Astrocyte (in vitro differentiated cells and primary cell): ENCODE results near the gene GAPT. TPM values are rescaled to one million over a fixed set of nuclear protein-coding genes. Genes with fewer than 3 reads are reported as not detected.

Source experiments
- DNase-seq: peaks from one replicate; pipeline ENCODE4 v3.0.0-alpha.2; 2010; ENCODE audit warnings: low read depth
- FAIRE-seq: peaks from 2 replicates; lab custom pipeline; 2011; peaks lifted over from hg19 to GRCh38; lab: Jason Lieb, UNC
- H2AFZ ChIP-seq: 2 replicates; pipeline ENCODE4 v1.6.0; 2012; ENCODE audit warnings: low read depth, low read length, inconsistent platforms
- H3K27ac ChIP-seq: 2 replicates; pipeline ENCODE4 v1.5.1; 2011; ENCODE audit warnings: low read depth, low read length, inconsistent platforms
- H3K27me3 ChIP-seq: 2 replicates; pipeline ENCODE4 v1.6.0; 2011; ENCODE audit warnings: low read length, inconsistent platforms; ENCODE audit not compliant: insufficient read depth
- H3K36me3 ChIP-seq: 2 replicates; pipeline ENCODE4 v1.5.1; 2011; ENCODE audit warnings: low read length, inconsistent platforms; ENCODE audit not compliant: insufficient read depth
- H3K4me1 ChIP-seq: 2 replicates; pipeline ENCODE4 v1.5.1; 2011; ENCODE audit warnings: low read length, inconsistent platforms; ENCODE audit not compliant: insufficient read depth
- H3K4me2 ChIP-seq: 2 replicates; pipeline ENCODE4 v1.6.0; 2012; ENCODE audit warnings: low read length, inconsistent platforms
- H3K4me3 ChIP-seq: 2 replicates; pipeline ENCODE4 v1.5.1; 2011; ENCODE audit warnings: low read depth, mild to moderate bottlenecking, low read length, inconsistent platforms; ENCODE audit not compliant: insufficient read depth
- H3K79me2 ChIP-seq: 2 replicates; pipeline ENCODE4 v1.6.0; 2012; ENCODE audit warnings: mild to moderate bottlenecking, low read length, inconsistent platforms; ENCODE audit not compliant: insufficient read depth
- H3K9ac ChIP-seq: 2 replicates; pipeline ENCODE4 v1.6.0; 2012; ENCODE audit warnings: mild to moderate bottlenecking, low read length, inconsistent platforms
- H3K9me3 ChIP-seq: 2 replicates; pipeline ENCODE4 v1.5.1; 2012; ENCODE audit warnings: low read depth, mild to moderate bottlenecking, low read length, inconsistent platforms; ENCODE audit not compliant: insufficient read depth
- H4K20me1 ChIP-seq: 2 replicates; pipeline ENCODE4 v1.6.0; 2012; ENCODE audit warnings: low read length, inconsistent platforms; ENCODE audit not compliant: insufficient read depth
- H3K27ac Mint-ChIP-seq: one replicate; pipeline ENCODE4 v1.8.0; 2021; ENCODE audit warnings: mild to moderate bottlenecking, mixed read lengths; ENCODE audit not compliant: unreplicated experiment
- H3K27me3 Mint-ChIP-seq: one replicate; pipeline ENCODE4 v1.8.0; 2021; ENCODE audit warnings: low read depth, mixed read lengths; ENCODE audit not compliant: unreplicated experiment
- H3K36me3 Mint-ChIP-seq: one replicate; pipeline ENCODE4 v1.8.0; 2021; ENCODE audit warnings: low read depth, mixed read lengths; ENCODE audit not compliant: unreplicated experiment
- H3K4me1 Mint-ChIP-seq: one replicate; pipeline ENCODE4 v1.8.0; 2021; ENCODE audit warnings: low read depth, mixed read lengths; ENCODE audit not compliant: unreplicated experiment
- H3K4me3 Mint-ChIP-seq: one replicate; pipeline ENCODE4 v1.8.0; 2021; ENCODE audit warnings: mild to moderate bottlenecking, moderate library complexity, mixed read lengths; ENCODE audit not compliant: unreplicated experiment
- H3K9me3 Mint-ChIP-seq: one replicate; pipeline ENCODE4 v1.8.0; 2021; ENCODE audit warnings: mild to moderate bottlenecking, mixed read lengths; ENCODE audit not compliant: unreplicated experiment
- EZH2 ChIP-seq: IDR thresholded peaks from 2 replicates; pipeline ENCODE4 v1.6.1; 2012; ENCODE audit warnings: mild to moderate bottlenecking, low read length, inconsistent platforms; ENCODE audit not compliant: insufficient read depth
- total RNA-seq: library from RNA; stranded (reverse); gene quantifications from 2 replicates; pipeline ENCODE4 v1.2.1, GENCODE V29; 2021
- TF ChIP-seq, protein P1 (sequence below): IDR thresholded peaks from 2 replicates; pipeline ENCODE4 v1.5.1; 2011; ENCODE audit warnings: low read depth, mild to moderate bottlenecking, inconsistent platforms, low read length, moderate library complexity; ENCODE audit not compliant: insufficient read depth

Gene GAPT
- total RNA-seq, 1 donor from 2014 or later: not detected

GRCh38 chr5:58517198-58517597 lies 26.0 kb downstream of the GAPT start:
- Histone ChIP-seq H2AFZ (no peak overlapping the region), H3K4me2 (no peak overlapping the region), H4K20me1 (no peaks in the 10 kb centered on the region), H3K4me1 (no peaks in the 10 kb centered on the region), H3K27ac (no peak overlapping the region), H3K9ac (no peak overlapping the region), H3K36me3 (no peaks in the 10 kb centered on the region), H3K79me2 (no peaks in the 10 kb centered on the region), H3K9me3 (peaks cover 2% of the 10 kb centered on the region), H3K27me3 (no peaks in the 10 kb centered on the region), H3K4me3 (no peak overlapping the region)
- FAIRE-seq (no peak), DNase-seq (no peak)
- Mint-ChIP-seq H3K27me3 (no peaks in the 10 kb centered on the region), H3K4me3 (no peak overlapping the region), H3K36me3 (no peaks in the 10 kb centered on the region), H3K4me1 (no peaks in the 10 kb centered on the region), H3K27ac (no peak overlapping the region), H3K9me3 (peaks cover 13% of the 10 kb centered on the region)
- TF ChIP-seq EZH2: no peak
- TF ChIP-seq, protein P1, sequence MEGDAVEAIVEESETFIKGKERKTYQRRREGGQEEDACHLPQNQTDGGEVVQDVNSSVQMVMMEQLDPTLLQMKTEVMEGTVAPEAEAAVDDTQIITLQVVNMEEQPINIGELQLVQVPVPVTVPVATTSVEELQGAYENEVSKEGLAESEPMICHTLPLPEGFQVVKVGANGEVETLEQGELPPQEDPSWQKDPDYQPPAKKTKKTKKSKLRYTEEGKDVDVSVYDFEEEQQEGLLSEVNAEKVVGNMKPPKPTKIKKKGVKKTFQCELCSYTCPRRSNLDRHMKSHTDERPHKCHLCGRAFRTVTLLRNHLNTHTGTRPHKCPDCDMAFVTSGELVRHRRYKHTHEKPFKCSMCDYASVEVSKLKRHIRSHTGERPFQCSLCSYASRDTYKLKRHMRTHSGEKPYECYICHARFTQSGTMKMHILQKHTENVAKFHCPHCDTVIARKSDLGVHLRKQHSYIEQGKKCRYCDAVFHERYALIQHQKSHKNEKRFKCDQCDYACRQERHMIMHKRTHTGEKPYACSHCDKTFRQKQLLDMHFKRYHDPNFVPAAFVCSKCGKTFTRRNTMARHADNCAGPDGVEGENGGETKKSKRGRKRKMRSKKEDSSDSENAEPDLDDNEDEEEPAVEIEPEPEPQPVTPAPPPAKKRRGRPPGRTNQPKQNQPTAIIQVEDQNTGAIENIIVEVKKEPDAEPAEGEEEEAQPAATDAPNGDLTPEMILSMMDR: no peak

DNA sequence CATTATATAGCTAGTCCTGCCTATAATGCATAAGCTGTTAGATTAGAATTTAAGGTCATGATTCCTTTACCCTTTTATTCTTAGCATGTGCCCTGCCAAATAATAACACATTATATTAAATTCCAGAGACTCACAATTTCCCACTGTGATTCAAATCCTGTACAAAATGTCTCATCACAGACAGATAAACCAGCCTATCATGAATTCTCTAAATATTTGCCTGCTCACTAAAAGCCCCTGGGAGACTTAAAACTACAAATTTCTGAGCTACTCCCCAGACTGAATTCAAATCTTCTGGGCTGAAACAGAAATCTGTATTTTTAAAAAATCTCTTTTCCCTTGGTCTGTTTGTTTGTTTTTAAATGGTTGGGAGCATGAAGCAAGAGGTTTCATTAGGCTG lies 32.7 kb downstream of the GAPT start:
- FAIRE-seq (no peak), DNase-seq (no peak)
- Histone ChIP-seq H3K79me2 (no peaks in the 10 kb centered on the region), H3K4me3 (no peak overlapping the region), H3K27me3 (no peaks in the 10 kb centered on the region), H2AFZ (no peak overlapping the region), H3K9ac (no peak overlapping the region), H3K4me1 (no peaks in the 10 kb centered on the region), H3K27ac (no peak overlapping the region), H3K4me2 (no peak overlapping the region), H3K9me3 (no peaks in the 10 kb centered on the region), H3K36me3 (no peaks in the 10 kb centered on the region), H4K20me1 (no peaks in the 10 kb centered on the region)
- no peaks in the 10 kb centered on the region for H3K9me3 Mint-ChIP-seq
- H3K4me1 Mint-ChIP-seq: no peaks in the 10 kb centered on the region
- no peak overlapping the region for H3K4me3 Mint-ChIP-seq
- no peak for TF ChIP-seq EZH2
- TF ChIP-seq, protein P1: no peak
- no peaks in the 10 kb centered on the region for H3K27me3 Mint-ChIP-seq
- H3K36me3 Mint-ChIP-seq: no peaks in the 10 kb centered on the region
- H3K27ac Mint-ChIP-seq: no peak overlapping the region

DNA sequence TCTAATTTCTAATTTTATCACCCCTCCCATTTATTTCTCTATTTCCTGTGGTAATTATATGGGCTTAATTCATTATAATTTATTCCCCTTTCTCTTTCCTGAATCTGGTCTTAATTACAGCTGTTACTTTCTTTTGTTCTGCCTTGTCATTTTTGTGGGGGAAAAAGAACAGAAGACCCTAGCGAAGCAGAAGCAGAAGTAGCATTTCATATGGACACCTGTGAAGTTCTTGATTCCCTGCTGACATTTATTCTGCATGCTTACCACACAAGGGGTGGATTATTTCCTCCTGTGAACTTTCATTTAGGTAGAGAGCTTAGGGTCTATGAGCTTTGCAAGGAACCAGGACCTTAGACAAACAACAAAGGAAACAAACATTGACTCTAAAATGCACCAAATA lies 33.3 kb downstream of the GAPT start:
- no peaks in the 10 kb centered on the region for H3K4me1 ChIP-seq
- H3K4me2 ChIP-seq: no peak overlapping the region
- H2AFZ ChIP-seq: no peak overlapping the region
- no peaks in the 10 kb centered on the region for H3K36me3 ChIP-seq
- H3K79me2 ChIP-seq: no peaks in the 10 kb centered on the region
- H3K9ac ChIP-seq: no peak overlapping the region
- H3K27me3 Mint-ChIP-seq: no peaks in the 10 kb centered on the region
- H3K4me1 Mint-ChIP-seq: no peaks in the 10 kb centered on the region
- H3K4me3 Mint-ChIP-seq: no peak overlapping the region
- no peak for FAIRE-seq
- TF ChIP-seq, protein P1: no peak
- TF ChIP-seq EZH2: no peak
- no peak for DNase-seq
- H3K9me3 ChIP-seq: no peaks in the 10 kb centered on the region
- no peaks in the 10 kb centered on the region for H3K9me3 Mint-ChIP-seq
- H3K27ac Mint-ChIP-seq: no peak overlapping the region
- no peak overlapping the region for H3K27ac ChIP-seq
- no peaks in the 10 kb centered on the region for H3K36me3 Mint-ChIP-seq
- H3K27me3 ChIP-seq: no peaks in the 10 kb centered on the region
- H3K4me3 ChIP-seq: no peak overlapping the region
- H4K20me1 ChIP-seq: no peaks in the 10 kb centered on the region
